Left ventricle myocardium inferior (tissue), 1 donor: Measurements from ENCODE around the gene ADO. TPM values are rescaled to one million over a fixed set of nuclear protein-coding genes. Genes with fewer than 3 reads are reported as not detected.

Experiments used
- DNase-seq: peaks from one replicate; pipeline ENCODE4 v3.0.0-alpha.2; 2020
- H3K27ac ChIP-seq: fragments of 200-600 bp; replicated peaks from 2 replicates; pipeline ENCODE4 v1.8.0; 2021
- H3K27me3 ChIP-seq: fragments of 200-600 bp; 2 replicates; pipeline ENCODE4 v1.8.0; 2021; ENCODE audit warnings: low read depth
- H3K36me3 ChIP-seq: fragments of 200-600 bp; 2 replicates; pipeline ENCODE4 v1.8.0; 2021
- H3K4me1 ChIP-seq: fragments of 200-600 bp; 2 replicates; pipeline ENCODE4 v1.8.0; 2021
- H3K4me3 ChIP-seq: fragments of 200-600 bp; 2 replicates; pipeline ENCODE4 v1.8.0; 2021; ENCODE audit warnings: mild to moderate bottlenecking, moderate library complexity
- H3K9me3 ChIP-seq: fragments of 200-600 bp; replicated peaks from 2 replicates; pipeline ENCODE4 v1.8.0; 2021
- intact Hi-C: fragments of 100-400 bp; cut with micrococcal nuclease; formaldehyde crosslinking; loops from one replicate; pipeline ENCODE4 v1.11.0; 2022
- total RNA-seq: library from RNA; stranded (reverse); fragmentation: NEBNext Ultra II Directional; extraction: Animal tissue kit (Norgen Biotek cat#: 25700); gene quantifications from one replicate; pipeline ENCODE4 v1.2.1, GENCODE V29; 2021
- TF ChIP-seq, protein P1 (sequence below): fragments of 200-600 bp; IDR thresholded peaks from 2 replicates; pipeline ENCODE4 v1.8.0; 2021; ENCODE audit warnings: antibody characterized with exemption, mild to moderate bottlenecking, borderline replicate concordance
- donor health status: DM: no; HTN: yes; CAD: no; lungs with severe emphysema.

ADO gene
- total RNA-seq, 1 donor from 2014 or later, result 18.9 TPM

DNA sequence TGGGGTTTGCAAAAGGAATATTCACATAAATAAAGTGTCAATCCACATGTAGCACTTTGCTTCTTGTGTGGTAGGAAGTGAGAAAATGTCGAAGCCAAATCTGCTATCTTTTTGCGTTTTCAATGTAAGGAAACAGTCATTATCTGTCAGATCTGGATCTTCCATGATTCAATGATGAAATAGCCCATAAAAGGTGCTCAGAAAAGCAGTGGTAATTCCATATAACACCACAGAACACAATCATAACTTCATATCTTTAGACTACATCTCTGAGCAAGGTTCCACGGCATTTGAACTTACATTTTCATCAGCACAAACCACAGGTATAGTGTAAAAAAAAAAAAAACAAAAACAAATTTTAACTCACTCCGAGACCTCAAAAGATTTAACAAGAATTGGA, 51.5 kb downstream of the ADO start:
- H3K27ac ChIP-seq, result no peak overlapping the region
- H3K36me3 ChIP-seq, result no peaks in the 10 kb centered on the region
- H3K27me3 ChIP-seq, result peaks cover 5% of the 10 kb centered on the region
- TF ChIP-seq, protein P1, sequence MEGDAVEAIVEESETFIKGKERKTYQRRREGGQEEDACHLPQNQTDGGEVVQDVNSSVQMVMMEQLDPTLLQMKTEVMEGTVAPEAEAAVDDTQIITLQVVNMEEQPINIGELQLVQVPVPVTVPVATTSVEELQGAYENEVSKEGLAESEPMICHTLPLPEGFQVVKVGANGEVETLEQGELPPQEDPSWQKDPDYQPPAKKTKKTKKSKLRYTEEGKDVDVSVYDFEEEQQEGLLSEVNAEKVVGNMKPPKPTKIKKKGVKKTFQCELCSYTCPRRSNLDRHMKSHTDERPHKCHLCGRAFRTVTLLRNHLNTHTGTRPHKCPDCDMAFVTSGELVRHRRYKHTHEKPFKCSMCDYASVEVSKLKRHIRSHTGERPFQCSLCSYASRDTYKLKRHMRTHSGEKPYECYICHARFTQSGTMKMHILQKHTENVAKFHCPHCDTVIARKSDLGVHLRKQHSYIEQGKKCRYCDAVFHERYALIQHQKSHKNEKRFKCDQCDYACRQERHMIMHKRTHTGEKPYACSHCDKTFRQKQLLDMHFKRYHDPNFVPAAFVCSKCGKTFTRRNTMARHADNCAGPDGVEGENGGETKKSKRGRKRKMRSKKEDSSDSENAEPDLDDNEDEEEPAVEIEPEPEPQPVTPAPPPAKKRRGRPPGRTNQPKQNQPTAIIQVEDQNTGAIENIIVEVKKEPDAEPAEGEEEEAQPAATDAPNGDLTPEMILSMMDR, result no peak
- no peak overlapping the region for H3K4me3 ChIP-seq
- intact Hi-C loops, result no loop called here
- no peaks in the 10 kb centered on the region for H3K9me3 ChIP-seq
- peaks cover 4% of the 10 kb centered on the region for H3K4me1 ChIP-seq
- DNase-seq, result no peak

Other genes starting within 250 kb of the ADO start
- 0.52 TPM for gene EGR2, start 11.6 kb downstream of the ADO start, total RNA-seq